ENCODE data around the gene MAFG.

Gene MAFG

DNA sequence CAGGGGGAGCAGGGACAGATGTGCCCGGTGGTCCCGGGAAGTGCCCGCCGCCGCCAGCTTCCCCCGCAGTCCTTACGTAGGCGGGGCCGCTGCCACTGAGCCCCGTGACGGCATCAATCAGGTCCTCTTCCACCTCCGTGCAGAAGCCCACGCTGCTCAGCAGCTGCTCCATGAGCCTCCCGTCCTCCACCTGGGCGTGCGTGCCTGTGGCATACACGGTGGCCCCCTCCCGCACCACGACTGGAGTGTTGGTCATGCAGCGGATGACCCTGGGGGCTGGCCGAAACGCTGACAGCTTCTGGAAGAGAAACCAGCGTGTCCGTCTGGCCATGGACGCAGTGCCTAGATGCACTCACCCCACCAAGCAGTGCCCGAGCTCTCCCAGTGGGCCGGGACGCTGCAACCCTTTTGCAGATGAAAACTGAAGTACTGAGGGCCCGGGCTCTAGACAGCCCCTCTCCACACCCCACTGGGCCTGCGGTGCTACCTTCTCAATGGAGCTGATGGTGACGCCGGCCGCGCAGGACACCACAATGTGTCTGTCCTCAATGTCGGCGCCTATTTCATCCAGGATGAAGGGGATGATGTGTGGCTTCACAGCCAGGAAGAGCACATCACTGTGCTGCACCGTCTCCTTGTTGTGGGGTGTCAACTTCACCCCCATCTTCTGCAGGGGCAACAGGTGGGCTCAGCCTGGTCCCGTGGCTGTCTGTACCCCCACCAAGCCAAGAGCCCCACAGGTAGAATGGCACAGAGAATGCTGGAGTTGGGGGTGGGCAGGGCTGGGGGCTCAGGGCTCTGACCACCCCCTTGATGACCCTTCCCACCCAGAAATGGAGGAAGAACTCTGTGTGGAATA, 7.5 kb upstream of the MAFG start:
- DNase-seq (no peak), ATAC-seq (replicated peaks) (no peak)
- H3K27me3 Mint-ChIP-seq, result peaks cover under 1 to 8% of the 10 kb centered on the region in 2 donors
- H3K27ac Mint-ChIP-seq, result peak overlapping the region; percentile 31
- H3K36me3 Mint-ChIP-seq, result peaks cover 23 to 35% of the 10 kb centered on the region in 2 donors
- H3K4me3 Mint-ChIP-seq, result peak overlapping the region; percentile 65 to 87
- H3K4me1 Mint-ChIP-seq, result peaks cover 21 to 38% of the 10 kb centered on the region in 2 donors
- no peaks in the 10 kb centered on the region for H3K9me3 Mint-ChIP-seq

DNA sequence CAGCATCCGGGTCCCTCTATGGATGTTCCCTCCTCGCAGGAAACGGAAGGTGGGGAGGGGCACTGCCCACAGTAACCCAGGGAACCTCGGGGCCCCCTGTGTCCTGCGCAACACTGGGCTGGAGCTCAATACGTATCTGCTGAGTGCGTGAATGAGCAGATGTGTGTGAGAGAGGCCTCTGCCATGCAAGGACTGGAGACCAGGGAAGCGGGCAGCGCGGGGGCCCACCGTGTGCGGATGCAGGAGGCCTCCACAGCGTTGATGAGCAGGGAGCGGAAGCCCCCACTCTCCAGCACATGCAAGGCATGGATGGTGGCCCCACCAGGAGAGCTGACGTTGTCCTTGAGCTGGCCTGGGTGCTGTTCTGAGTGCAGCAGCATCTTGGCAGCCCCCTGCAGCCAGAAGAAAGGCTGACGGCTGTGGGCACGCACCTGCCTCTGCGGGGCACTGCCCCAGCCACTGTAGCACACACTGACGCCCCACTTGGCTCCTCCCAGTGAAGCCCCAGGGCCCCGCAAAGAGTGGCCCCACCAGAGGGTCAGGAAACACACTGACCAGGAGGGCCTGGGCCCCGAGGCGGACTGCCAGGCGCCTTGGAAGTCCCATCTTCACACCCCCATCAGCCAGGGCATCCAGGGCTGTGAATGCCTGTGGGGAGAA, 6.7 kb upstream of the MAFG start:
- ATAC-seq (replicated peaks) (no peak), DNase-seq (no peak)
- no peak overlapping the region for H3K4me3 Mint-ChIP-seq
- peaks cover 26 to 38% of the 10 kb centered on the region in 2 donors for H3K36me3 Mint-ChIP-seq
- H3K27me3 Mint-ChIP-seq, result peaks cover 0 to 16% of the 10 kb centered on the region in 2 donors
- H3K27ac Mint-ChIP-seq, result no peak overlapping the region
- no peaks in the 10 kb centered on the region for H3K9me3 Mint-ChIP-seq
- H3K4me1 Mint-ChIP-seq, result peaks cover 21 to 40% of the 10 kb centered on the region in 2 donors

- H3K36me3 Mint-ChIP-seq, result peaks cover 26 to 38% of the 10 kb centered on the region in 2 donors
- peaks cover 27 to 48% of the 10 kb centered on the region in 2 donors for H3K4me1 Mint-ChIP-seq
- no peak for DNase-seq
- no peak for ATAC-seq (replicated peaks)
- no peak overlapping the region for H3K4me3 Mint-ChIP-seq
- H3K9me3 Mint-ChIP-seq, result no peaks in the 10 kb centered on the region
- peaks cover 4 to 21% of the 10 kb centered on the region in 2 donors for H3K27me3 Mint-ChIP-seq
- no peak overlapping the region for H3K27ac Mint-ChIP-seq
Observed at GRCh38 chr17:81933178-81933699, 5.7 kb upstream of the MAFG start.

DNA sequence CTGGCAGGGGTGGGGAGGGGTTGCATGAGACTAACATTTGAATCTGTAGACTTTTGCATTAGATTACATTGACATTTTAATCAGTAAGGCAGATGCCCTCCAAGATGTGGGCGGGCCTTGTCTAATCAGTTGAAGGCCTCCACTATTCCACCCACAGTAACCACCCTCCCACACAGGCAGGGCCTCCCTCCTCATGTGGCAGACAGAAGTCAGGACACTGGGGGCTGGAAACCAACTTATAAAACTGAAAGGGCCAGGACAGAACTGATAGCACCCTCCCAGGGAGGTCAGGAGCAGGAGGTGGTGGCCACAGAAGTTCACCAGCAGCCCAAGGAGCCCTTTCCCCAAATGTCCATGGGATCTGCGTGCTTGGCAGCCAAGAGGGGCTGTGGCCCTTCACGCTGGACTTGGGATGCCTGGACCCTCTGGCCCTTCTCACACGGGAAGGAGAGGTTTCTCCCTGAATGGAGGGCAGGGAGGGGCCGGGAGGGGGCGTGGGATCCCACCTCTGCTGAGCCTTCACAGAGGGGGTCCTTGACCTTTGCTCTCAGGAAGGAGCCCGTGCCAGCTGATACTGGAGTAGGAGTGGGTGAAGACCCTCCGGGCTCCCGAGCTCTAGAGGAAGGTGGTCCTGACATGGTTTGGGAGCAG, 4.9 kb upstream of the MAFG start:
- Mint-ChIP-seq H3K36me3 (peaks cover 26 to 38% of the 10 kb centered on the region in 2 donors), H3K4me3 (no peak overlapping the region), H3K27ac (no peak overlapping the region), H3K9me3 (no peaks in the 10 kb centered on the region), H3K4me1 (peaks cover 23 to 43% of the 10 kb centered on the region in 2 donors), H3K27me3 (peaks cover 4 to 21% of the 10 kb centered on the region in 2 donors)
- ATAC-seq (replicated peaks), result no peak
- no peak for DNase-seq

DNA sequence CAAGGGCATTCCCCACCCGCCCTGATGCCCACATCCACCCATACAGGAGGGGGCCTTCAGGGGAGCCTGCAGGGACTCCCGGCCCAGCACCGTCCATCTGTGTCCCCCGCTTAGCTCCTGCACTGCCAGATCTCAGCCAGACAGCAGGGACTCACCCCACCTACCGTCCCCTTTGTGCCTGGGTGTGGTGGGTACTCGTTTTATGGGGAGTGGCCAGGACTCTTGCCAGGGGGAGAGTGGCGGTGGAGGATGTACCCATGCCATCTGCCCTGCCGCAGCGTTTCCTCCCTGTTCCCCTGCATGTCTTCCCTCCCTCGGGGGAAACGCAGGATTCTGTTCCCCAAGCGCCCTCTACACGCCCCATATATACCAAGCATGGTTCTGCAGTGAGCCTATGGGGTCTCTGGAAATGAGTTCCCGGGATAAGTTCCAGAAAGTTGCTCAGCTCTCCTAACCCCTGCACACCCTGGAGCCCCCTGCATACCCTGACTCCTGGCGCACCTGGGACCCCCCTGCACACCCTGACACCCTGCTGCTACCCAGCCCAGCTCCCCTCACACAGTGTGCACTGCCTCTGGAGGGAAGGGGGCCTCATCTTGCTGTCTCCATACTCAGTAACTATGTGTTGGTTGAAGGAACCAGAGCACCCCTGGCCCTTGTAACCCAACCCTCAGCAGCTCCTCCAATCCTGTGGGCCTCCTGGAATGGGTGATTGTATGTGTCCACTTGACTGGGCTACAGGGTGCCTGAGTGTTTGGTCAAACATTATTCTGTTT, 4.2 kb upstream of the MAFG start:
- ATAC-seq (replicated peaks) (no peak), DNase-seq (no peak)
- Mint-ChIP-seq H3K27ac (no peak overlapping the region), H3K27me3 (peaks cover 4 to 21% of the 10 kb centered on the region in 2 donors), H3K9me3 (no peaks in the 10 kb centered on the region), H3K4me1 (peaks cover 23 to 41% of the 10 kb centered on the region in 2 donors), H3K36me3 (peaks cover 26 to 38% of the 10 kb centered on the region in 2 donors), H3K4me3 (no peak overlapping the region)

- Mint-ChIP-seq H3K9me3 (no peaks in the 10 kb centered on the region), H3K4me1 (peaks cover 25 to 41% of the 10 kb centered on the region in 2 donors), H3K36me3 (peaks cover 27 to 44% of the 10 kb centered on the region in 2 donors), H3K4me3 (no peak overlapping the region), H3K27me3 (peaks cover 4 to 21% of the 10 kb centered on the region in 2 donors), H3K27ac (no peak overlapping the region)
- ATAC-seq (replicated peaks), result no peak
- no peak for DNase-seq
Observed at GRCh38 chr17:81931189-81931556, 3.6 kb upstream of the MAFG start.

DNA sequence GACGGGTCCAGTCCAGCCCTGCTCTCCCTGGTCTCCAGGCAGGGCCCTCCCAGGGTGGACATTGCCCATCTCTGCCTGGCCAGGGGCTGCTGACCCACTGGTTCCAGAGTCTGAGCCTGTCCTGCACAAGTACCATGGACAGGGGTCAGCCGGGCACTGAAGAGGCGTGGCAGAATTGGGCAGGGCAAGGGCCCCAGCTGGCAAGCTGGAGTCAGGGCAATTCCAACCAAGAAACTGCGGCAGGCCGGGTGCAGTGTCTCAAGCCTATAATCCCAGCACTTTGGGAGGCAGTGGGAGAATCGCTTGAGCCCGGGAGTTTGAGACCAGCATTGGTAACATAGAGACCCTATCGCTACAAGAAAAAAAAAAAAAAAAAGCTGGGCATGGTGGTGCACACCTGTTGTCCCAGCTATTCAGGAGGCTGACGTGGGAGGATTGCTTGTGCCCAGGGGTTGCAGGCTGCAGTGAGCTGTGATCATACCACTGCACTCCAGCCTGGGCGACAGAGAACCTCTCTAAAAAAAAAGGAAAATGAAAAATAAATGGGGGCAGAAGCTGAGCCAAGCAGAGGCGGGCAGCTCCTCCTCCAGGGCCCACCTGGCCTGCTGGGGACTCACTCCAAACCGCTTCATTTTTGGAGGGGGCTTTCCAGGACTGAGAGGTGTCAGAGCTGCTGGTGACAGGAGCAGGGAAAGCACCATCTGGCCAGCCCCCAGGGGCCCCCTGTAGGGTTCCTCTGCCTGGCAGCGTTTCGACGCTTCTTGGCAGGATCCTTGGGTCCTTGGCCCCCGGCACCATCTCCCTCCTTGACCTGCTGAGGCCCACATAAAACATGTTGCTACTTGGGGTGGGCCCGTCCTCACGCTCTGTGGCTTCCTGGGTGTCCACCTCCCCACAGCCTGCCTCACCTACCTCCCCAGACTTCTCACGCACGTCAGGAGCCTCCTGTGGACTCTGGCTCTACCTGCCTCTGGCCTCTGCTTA, 2.9 kb upstream of the MAFG start:
- Mint-ChIP-seq H3K9me3 (no peaks in the 10 kb centered on the region), H3K27ac (no peak overlapping the region), H3K27me3 (peaks cover 4 to 21% of the 10 kb centered on the region in 2 donors), H3K4me3 (peak overlapping the region in 1 of 2 donors; percentile 35), H3K36me3 (peaks cover 24 to 40% of the 10 kb centered on the region in 2 donors), H3K4me1 (peaks cover 25 to 41% of the 10 kb centered on the region in 2 donors)
- DNase-seq, result no peak
- no peak for ATAC-seq (replicated peaks)

DNA sequence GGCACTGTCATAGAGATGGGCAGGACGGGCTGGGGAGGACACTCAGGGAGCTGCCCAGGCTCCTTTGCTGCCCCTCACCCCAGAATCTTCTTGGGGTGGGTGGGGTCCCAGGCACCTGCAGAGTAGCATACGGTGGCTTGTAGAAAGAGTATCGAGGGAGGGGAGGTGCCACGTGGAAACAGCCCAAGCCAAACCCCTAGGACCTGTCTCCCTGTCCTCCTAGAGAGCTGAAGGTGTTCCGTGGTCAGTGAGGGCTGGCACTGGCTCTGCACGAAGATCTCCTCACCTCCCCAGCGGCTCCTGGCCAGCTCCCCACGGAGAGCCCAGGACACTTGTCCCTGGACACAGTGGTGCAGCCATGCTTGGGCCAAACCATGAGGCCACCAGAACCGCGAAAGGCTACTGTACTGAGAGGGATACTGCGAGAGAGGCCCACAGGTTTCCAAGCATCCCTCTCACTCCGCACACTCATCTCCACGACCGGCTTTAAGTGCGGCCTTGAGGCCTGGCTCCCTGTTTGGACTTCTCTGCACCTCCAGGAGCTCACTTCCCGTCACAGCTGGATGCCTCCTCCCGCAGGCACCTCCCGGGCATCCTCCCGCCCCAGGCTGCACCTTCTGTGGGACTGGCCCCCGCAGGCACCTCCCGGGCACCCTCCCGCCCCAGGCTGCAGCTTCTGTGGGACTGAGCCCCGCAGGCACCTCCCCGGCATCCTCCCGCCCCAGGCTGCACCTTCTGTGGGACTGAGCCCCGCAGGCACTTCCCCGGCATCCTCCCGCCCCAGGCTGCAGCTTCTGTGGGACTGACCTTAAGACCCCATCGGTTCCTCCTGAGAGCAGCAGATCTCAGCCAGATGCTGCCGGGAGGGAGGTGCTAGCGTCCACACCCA, 2.0 kb upstream of the MAFG start:
- peak overlapping the region; percentile 35 to 65 for H3K4me3 Mint-ChIP-seq
- H3K27ac Mint-ChIP-seq, result peak overlapping the region; percentile 75
- DNase-seq (no peak), ATAC-seq (replicated peaks) (no peak)
- peaks cover 4 to 21% of the 10 kb centered on the region in 2 donors for H3K27me3 Mint-ChIP-seq
- peaks cover 22 to 42% of the 10 kb centered on the region in 2 donors for H3K4me1 Mint-ChIP-seq
- H3K9me3 Mint-ChIP-seq, result no peaks in the 10 kb centered on the region
- peaks cover 18 to 36% of the 10 kb centered on the region in 2 donors for H3K36me3 Mint-ChIP-seq

- DNase-seq, result no peak
- Mint-ChIP-seq H3K27ac (peak overlapping the region; percentile 75), H3K9me3 (no peaks in the 10 kb centered on the region), H3K4me3 (peak overlapping the region; percentile 67 to 77), H3K36me3 (peaks cover 13 to 31% of the 10 kb centered on the region in 2 donors), H3K27me3 (peaks cover 4 to 21% of the 10 kb centered on the region in 2 donors), H3K4me1 (peaks cover 28 to 50% of the 10 kb centered on the region in 2 donors)
- ATAC-seq (replicated peaks), result no peak
Observed at GRCh38 chr17:81928544-81929252, 1.2 kb upstream of the MAFG start.

GRCh38 chr17:81927152-81927652, 333 bp downstream of the MAFG start:
- DNase-seq, result no peak
- ATAC-seq (replicated peaks), result peak; percentile 20 to 31
- peak overlapping the region; percentile 86 for H3K27ac Mint-ChIP-seq

GRCh38 chr17:81926451-81927151, 934 bp downstream of the MAFG start:
- peaks cover 21 to 24% of the 10 kb centered on the region in 2 donors for H3K36me3 Mint-ChIP-seq
- H3K4me1 Mint-ChIP-seq, result peaks cover 39 to 69% of the 10 kb centered on the region in 2 donors
- peaks cover 4 to 21% of the 10 kb centered on the region in 2 donors for H3K27me3 Mint-ChIP-seq
- peak; percentile 70 for DNase-seq
- peak overlapping the region; percentile 96 for H3K27ac Mint-ChIP-seq
- ATAC-seq (replicated peaks), result peak; percentile 52 to 61
- H3K9me3 Mint-ChIP-seq, result no peaks in the 10 kb centered on the region
- peak overlapping the region; percentile 93 to 94 for H3K4me3 Mint-ChIP-seq

More at GRCh38 chr17:81927152-81927652, 333 bp downstream of the MAFG start:
- no peaks in the 10 kb centered on the region for H3K9me3 Mint-ChIP-seq
- peaks cover 35 to 65% of the 10 kb centered on the region in 2 donors for H3K4me1 Mint-ChIP-seq
- peak overlapping the region; percentile 93 to 94 for H3K4me3 Mint-ChIP-seq
- peaks cover 4 to 21% of the 10 kb centered on the region in 2 donors for H3K27me3 Mint-ChIP-seq
- peaks cover 16 to 22% of the 10 kb centered on the region in 2 donors for H3K36me3 Mint-ChIP-seq
